ENCODE measurements around the gene CALM3.

The CALM3 gene

GRCh38 chr19:46600384-46601317 is 479 bp upstream of the CALM3 start:
- DNase-seq = peak; percentile 98

GRCh38 chr19:46602392-46603194 is 1.5 kb downstream of the CALM3 start:
- DNase-seq = no peak

- DNase-seq = no peak
These were observed 2.1 kb downstream of the CALM3 start for GRCh38 chr19:46603195-46603637.

GRCh38 chr19:46603752-46604231 is 2.7 kb downstream of the CALM3 start:
- no peak for DNase-seq

GRCh38 chr19:46604781-46605355 is 3.7 kb downstream of the CALM3 start:
- DNase-seq = no peak

GRCh38 chr19:46605356-46605821 is 4.3 kb downstream of the CALM3 start:
- DNase-seq = no peak

- no peak for DNase-seq
These were observed 4.9 kb downstream of the CALM3 start for GRCh38 chr19:46606019-46606418.

GRCh38 chr19:46606681-46607447 is 5.7 kb downstream of the CALM3 start:
- DNase-seq = no peak

- no peak for DNase-seq
These were observed 6.3 kb downstream of the CALM3 start for GRCh38 chr19:46607448-46607841.

GRCh38 chr19:46608178-46608577 is 7.0 kb downstream of the CALM3 start:
- DNase-seq = no peak

- DNase-seq = no peak
These were observed 7.6 kb downstream of the CALM3 start for GRCh38 chr19:46608581-46609345.

GRCh38 chr19:46609511-46610412 is 8.6 kb downstream of the CALM3 start:
- DNase-seq = no peak

GRCh38 chr19:46610413-46610775 is 9.3 kb downstream of the CALM3 start:
- no peak for DNase-seq

GRCh38 chr19:46610851-46611770 is 10.0 kb downstream of the CALM3 start:
- DNase-seq = no peak

- no peak for DNase-seq
These were observed 10.6 kb downstream of the CALM3 start for GRCh38 chr19:46611776-46612175.

GRCh38 chr19:46613525-46613924 is 12.4 kb downstream of the CALM3 start:
- no peak for DNase-seq

- peak; percentile 81 for DNase-seq
These were observed 13.1 kb downstream of the CALM3 start for GRCh38 chr19:46614114-46614722.

- DNase-seq = no peak
These were observed 14.8 kb downstream of the CALM3 start for GRCh38 chr19:46615966-46616365.
